Adipose tissue (tissue), 3 donors: ENCODE results near the gene TMEM232. TPM values are rescaled to one million over a fixed set of nuclear protein-coding genes. Genes with fewer than 3 reads are reported as not detected.
"Not testable (repeated sequence)": the region's sequence is repeated elsewhere in the genome, so short reads cannot be mapped to it uniquely, and the experiment has no call there.

Experiments
- H3K27ac ChIP-seq: one replicate; pipeline ENCODE4 v1.5.1; 2013; ENCODE audit warnings: low read depth, low read length
- WGBS, 3 donors: extraction: QIAGEN DNeasy Blood & Tissue Kit; methylation state at CpG; one replicate each; pipeline ENCODE4 v1.1.7; 2013; 5-methylcytosine and 5-hydroxymethylcytosine counted together
- polyA plus RNA-seq, 3 donors: library from polyadenylated mRNA; stranded (reverse); fragments of 200-250 nt; gene quantifications; one replicate each; pipeline ENCODE4 v1.2.3, GENCODE V29; 2013
- donor health status: healthy with polysubstance abuse.
- donor health status: Bipolar disorder and iron deficiency.
- donor health status: healthy.

The TMEM232 gene
- polyA plus RNA-seq: 1 to 10 TPM in 1 of 3 donors, under 1 TPM in 1, not detected in 1; 0.97 to 1.2 TPM

- H3K27ac ChIP-seq: no peak within 1 kb of the TSS
- WGBS, 3 donors: 20 to 45% (median 28%) methylated on average over 17 of the region's 17 CpGs
Observed at GRCh38 chr5:110726249-110727024, at the start of gene TMEM232. TMEM232 (minus strand) TSS chr5:110726671; CDS start chr5:110667352, 59,319 bp downstream.

- H3K27ac ChIP-seq: no peak overlapping the region
Observed at GRCh38 chr5:110770286-110770685, 43.8 kb upstream of the TMEM232 start.

- H3K27ac ChIP-seq: no peak overlapping the region
- WGBS, 3 donors: 48 to 63% (median 62%) methylated on average over 5 of the region's 5 CpGs
Observed at GRCh38 chr5:110769000-110769681, 42.7 kb upstream of the TMEM232 start.

DNA sequence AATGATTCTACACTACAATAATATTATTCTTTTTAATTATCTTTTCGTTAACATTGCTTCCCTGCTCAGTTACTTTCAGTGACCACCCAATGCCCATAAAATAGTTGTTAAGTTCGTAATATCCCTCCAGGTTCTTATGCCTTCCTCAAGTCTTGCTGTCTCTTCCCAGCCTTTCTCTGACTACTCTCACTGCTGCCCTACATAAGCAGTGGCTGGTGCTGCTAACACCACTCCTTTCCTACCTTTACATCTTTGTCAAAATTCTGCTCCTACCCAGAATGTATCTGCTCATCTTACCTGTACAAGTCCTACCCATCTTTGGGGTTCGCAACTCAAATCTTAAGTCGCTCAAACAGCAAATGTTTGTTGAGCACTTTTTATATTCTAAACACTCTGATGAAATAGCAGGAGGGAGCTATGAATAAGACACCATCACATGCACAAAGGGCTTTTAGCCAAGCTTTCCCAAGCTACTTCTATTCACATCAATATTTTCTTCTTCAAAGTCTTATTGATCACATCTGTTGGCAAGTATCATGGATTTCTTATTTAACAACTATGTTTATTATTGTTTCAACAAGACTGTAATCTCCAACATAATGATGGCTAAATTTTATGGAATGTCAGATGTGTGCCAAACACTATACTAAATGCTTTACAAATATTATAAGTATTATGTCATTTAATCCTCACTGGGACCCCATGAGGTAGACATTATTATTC is 41.8 kb upstream of the TMEM232 start:
- WGBS, 3 donors: 77 to 80% (median 78%) methylated on average over 4 of the region's 4 CpGs
- no peak overlapping the region for H3K27ac ChIP-seq

- H3K27ac ChIP-seq: no peak overlapping the region
- WGBS, 3 donors: 56 to 85% (median 81%) methylated on average over 1 of the region's 1 CpG
Observed at GRCh38 chr5:110760158-110760557, 33.7 kb upstream of the TMEM232 start.

GRCh38 chr5:110757118-110757729 is 30.8 kb upstream of the TMEM232 start:
- 49 to 60% (median 55%) methylated on average over 4 of the region's 4 CpGs for WGBS, 3 donors

GRCh38 chr5:110754181-110754580 is 27.7 kb upstream of the TMEM232 start:
- H3K27ac ChIP-seq: no peak overlapping the region

More at GRCh38 chr5:110757118-110757729, 30.8 kb upstream of the TMEM232 start:
- no peak overlapping the region for H3K27ac ChIP-seq

DNA sequence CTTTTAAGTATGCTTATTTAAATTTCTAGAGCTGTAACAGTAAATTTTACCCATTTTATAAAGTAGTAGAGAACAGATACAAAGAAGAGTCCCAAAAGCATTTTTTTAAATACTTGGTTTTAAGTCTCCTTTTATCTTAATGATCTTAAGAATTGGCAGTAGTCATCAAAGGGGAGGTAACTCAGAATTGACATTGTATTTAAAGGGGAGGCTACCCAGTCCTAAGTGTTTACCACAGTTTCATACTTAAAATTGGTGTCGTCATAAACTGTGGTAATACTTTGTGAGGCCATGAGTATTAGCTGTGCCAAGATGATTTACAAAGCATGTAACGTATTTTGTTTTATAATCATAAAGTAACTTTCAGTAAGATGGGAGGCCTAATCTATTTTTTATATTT is 27.1 kb upstream of the TMEM232 start:
- 77 to 89% (median 81%) methylated on average over 2 of the region's 2 CpGs for WGBS, 3 donors
- H3K27ac ChIP-seq: no peak overlapping the region

DNA sequence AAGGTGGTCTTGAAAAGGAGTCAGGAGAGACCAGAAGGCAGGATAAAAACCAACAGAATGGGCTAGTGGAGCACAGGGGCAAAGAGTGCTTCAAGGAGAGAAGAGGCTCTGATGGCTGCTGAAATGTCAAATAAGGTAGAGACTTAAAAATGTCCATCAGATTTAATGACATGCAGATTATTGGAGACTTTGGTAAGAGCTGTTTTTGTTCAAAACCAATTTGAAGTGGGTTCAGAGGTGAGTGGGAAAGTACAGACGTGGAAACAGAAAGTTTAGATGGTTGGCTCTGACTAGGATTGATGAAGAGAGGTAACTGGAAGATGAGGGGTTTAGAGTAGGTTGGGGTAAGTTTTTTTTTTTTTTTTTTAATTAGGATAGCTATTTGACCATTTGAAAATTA is 26.5 kb upstream of the TMEM232 start:
- no peak overlapping the region for H3K27ac ChIP-seq
- WGBS, 3 donors: 77 to 84% (median 82%) methylated on average over 1 of the region's 1 CpG

DNA sequence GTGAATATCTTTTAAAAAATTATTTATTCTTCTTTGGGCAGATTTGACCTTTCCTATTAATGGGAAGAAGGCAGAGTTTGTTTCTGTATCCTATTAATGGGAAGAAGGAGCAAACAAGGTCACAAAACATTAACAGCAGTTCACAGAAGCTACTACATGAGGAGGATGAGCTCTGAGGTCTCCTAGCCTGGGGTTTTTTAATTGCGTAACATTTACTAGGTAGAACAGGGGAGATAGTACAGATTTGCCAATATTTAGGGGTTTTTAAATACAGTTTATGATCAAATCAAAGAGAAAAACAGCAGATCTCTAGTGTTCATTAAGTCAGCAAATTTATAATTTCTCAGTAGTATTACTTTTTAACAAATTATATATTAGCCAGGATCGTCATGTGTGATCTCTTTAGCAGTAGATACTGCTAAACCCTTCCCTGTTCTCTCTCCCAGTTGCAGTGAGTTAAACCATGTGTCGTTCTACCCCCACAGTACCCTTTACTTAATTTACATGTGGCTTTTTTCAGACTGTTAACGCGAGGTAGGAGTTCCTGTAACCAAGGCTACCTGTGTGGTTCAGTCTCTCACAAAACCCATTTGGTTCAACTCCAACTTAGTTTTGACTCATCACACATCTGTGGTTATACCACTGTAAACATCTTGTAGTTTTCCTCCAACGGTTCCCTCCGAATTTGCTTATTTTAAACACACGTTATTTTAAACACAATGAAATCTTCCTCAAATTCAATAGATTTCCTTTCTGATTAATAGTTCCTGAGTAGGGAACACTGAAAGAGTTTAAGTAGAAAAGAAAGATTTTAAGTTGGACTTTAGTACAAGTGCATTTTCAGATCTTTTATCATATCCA is 25.7 kb upstream of the TMEM232 start:
- no peak overlapping the region for H3K27ac ChIP-seq
- 67 to 77% (median 76%) methylated on average over 8 of the region's 8 CpGs for WGBS, 3 donors

DNA sequence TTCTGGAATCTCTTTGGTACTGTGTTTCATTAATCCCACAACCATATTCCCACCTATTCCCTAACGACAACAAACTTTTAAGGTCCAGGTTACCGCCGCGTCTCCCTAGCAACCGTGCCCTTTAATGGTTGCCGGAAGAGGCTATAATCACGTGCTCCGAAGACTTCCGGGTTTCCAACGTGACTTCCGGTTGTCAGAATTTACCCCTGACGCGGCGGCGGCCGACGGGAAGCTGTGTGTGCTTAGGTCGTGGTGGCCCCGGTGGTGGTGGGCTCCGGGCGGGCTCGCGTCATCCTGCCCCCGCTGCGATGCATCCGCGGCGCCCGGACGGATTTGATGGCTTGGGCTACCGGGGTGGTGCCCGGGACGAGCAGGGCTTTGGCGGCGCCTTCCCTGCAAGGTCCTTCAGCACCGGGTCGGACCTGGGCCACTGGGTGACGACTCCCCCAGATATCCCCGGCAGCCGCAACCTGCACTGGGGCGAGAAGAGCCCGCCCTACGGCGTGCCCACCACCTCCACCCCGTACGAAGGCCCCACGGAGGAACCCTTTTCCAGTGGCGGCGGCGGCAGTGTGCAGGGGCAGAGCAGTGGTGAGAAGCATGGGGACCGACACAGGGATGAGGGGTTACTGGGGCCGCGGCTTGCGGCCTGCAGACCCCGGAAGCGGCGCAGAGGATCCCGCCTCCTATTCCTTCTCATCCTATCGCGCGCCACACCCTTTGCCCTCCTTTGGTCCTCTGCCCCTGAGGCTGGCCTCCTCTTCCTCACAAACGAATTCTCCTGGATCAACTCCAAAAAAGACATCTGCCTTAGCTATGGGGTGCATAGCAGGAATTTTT is 12.6 kb upstream of the TMEM232 start, which contains the start of gene SLC25A46:
Gene SLC25A46 (plus strand): TSS at position 196 of the 840 bp plus-strand sequence. CDS start 113 bp downstream, at position 309.
- peak within 1 kb of the TSS; percentile 55 for H3K27ac ChIP-seq
- 0% methylated on average over 61 to 62 of the region's 62 CpGs for WGBS, 3 donors

DNA sequence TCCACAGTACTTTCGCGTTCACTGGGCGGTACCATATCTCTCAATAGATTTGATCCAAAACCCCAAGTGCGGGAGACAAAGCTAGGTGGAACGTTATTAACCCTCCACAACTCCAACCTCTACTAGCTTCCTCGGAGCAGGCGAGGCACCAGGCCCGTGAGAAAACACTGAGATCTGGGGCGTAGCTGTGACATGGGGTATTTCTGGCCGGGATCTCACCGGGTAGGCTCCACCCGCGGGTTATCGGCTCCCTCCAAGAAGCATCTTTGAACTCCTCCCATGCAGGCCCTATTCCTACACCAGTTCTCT is 12.0 kb upstream of the TMEM232 start:
- WGBS, 3 donors: 0 to 1% (median 1%) methylated on average over 14 of the region's 14 CpGs
- no peak overlapping the region for H3K27ac ChIP-seq

DNA sequence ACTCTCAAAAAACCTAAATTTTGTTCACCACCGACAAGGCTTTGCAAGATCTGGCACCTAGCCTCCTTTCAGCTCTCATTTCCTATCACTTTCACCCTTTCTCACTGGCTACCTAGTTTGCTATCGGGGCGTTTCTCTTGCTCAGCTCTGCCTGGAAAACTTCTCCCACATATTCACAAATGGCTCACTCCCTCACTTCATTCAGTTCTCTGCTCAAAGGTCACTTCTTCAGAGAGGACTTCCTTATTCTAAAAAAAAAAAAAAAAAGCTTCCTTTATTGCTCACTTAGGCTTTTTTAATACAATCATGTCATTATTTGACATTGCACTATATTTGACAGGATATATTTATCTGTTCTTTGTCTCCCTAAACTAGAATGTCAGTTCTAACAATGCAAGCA is 10.3 kb upstream of the TMEM232 start:
- 63 to 72% (median 71%) methylated on average over 3 of the region's 3 CpGs for WGBS, 3 donors
- H3K27ac ChIP-seq: no peak overlapping the region

DNA sequence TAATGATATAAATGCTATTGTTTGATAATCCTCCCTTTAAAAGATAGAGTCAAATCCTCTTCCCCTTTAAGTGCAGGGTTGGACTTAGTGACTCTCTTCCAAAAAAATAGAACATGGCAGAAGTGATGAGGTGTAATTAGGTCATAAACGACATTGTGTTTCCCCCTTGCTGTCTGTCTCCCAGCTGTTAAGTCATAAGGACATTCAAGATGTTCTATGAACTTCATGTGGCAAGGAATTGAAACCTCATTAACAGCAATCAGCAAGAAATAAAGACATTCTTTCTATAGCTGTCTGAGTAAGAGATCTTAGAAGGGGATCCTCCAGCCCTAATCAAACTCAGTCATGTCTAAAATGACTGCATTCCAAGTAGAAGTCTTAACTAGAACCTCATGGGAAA is 9.1 kb upstream of the TMEM232 start:
- 34 to 61% (median 50%) methylated on average over 1 of the region's 1 CpG for WGBS, 3 donors
- no peak overlapping the region for H3K27ac ChIP-seq

- H3K27ac ChIP-seq: no peak overlapping the region
- 86 to 91% (median 89%) methylated on average over 2 of the region's 2 CpGs for WGBS, 3 donors
Observed at GRCh38 chr5:110734101-110734500, 7.6 kb upstream of the TMEM232 start.

DNA sequence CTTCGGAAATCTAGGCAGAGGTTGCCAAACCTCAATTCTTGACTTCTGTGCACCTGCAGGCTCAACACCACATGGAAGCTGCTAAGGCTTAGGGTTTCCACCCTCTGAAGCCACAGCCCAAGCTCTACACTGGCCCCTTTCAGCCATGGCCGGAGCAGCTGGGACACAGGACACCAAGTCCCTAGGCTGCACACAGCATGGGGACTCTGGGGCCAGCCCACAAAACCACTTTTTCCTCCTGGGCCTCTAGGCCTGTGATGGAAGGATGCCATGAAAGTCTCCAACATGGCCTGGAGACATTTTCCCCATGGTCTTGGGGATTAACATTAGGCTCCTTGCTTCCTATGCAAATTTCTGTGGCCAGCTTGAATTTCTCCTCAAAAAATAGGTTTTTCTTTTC is 5.0 kb upstream of the TMEM232 start:
- not testable (repeated sequence) for H3K27ac ChIP-seq
- 88 to 100% (median 90%) methylated on average over 2 of the region's 2 CpGs for WGBS, 3 donors

GRCh38 chr5:110727025-110727314 is 499 bp upstream of the TMEM232 start:
- WGBS, 3 donors: 25 to 55% (median 41%) methylated on average over 5 of the region's 5 CpGs
- no peak overlapping the region for H3K27ac ChIP-seq
